NT2/D1 (cell line): ENCODE measurements around the gene BOC.

ENCODE experiments used
- SUZ12 ChIP-seq: IDR thresholded peaks from 2 replicates; pipeline ENCODE4 v1.6.1; 2011; ENCODE audit not compliant: insufficient read length, insufficient read depth; ENCODE audit errors: extremely low read depth
- YY1 ChIP-seq: IDR thresholded peaks from 2 replicates; pipeline ENCODE4 v1.6.1; 2011; ENCODE audit not compliant: insufficient read length, insufficient read depth
- ZNF274 ChIP-seq: IDR thresholded peaks from 2 replicates; pipeline ENCODE4 v1.6.1; 2011; ENCODE audit warnings: mild to moderate bottlenecking, low read depth, low read length

DNA sequence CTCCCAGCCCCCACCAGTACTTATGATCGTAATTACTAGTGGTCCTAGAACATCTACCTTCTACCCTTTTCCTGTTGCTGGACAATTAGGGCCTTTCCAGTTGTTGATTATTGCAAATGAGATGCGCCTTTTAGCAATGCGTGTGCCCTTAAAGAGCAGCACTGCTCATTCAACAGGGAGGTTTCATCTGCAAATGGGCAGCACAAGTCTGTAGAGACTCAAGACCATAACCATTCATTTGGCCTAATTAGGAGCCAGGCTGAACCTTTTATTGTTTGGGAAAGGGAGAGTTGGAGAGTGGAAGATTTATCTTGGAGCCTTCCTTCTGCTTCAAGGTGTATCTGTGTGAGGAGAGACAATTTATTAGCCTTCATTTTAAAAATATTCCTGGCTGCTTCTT, 42.3 kb downstream of the BOC start:
- TF ChIP-seq SUZ12 (no peak), YY1 (no peak), ZNF274 (no peak)
